Memory B cell (primary cell): ENCODE data around the gene SFXN2.
A peak's percentile ranks its signal among the peaks of the same experiment; 100 is the strongest.
"Not testable (repeated sequence)": the region's sequence is repeated elsewhere in the genome, so short reads cannot be mapped to it uniquely, and the experiment has no call there.

Source experiments
- ATAC-seq: fragments of 150-1000 bp; cut with Tn5 transposase; 2 replicates; pipeline ENCODE4 v1.10.0; 2021; ENCODE audit warnings: low read depth, mild to moderate bottlenecking, moderate library complexity
- DNase-seq, 2 donors: peaks; one replicate each; pipeline ENCODE4 v3.0.0; 2022; ENCODE audit warnings: low spot score in 2 of 2
- H3K27ac Mint-ChIP-seq: one replicate; pipeline ENCODE4 v1.8.0; 2022; ENCODE audit warnings: mild to moderate bottlenecking, moderate library complexity, mixed read lengths
- H3K27me3 Mint-ChIP-seq: one replicate; pipeline ENCODE4 v1.8.0; 2022; ENCODE audit warnings: mixed read lengths
- H3K36me3 Mint-ChIP-seq: one replicate; pipeline ENCODE4 v1.8.0; 2022; ENCODE audit warnings: mild to moderate bottlenecking, mixed read lengths
- H3K4me1 Mint-ChIP-seq: one replicate; pipeline ENCODE4 v1.8.0; 2022; ENCODE audit warnings: mixed read lengths
- H3K4me3 Mint-ChIP-seq: one replicate; pipeline ENCODE4 v1.8.0; 2022; ENCODE audit warnings: mild to moderate bottlenecking, moderate library complexity, mixed read lengths
- H3K9me3 Mint-ChIP-seq: one replicate; pipeline ENCODE4 v1.8.0; 2022; ENCODE audit warnings: mixed read lengths

The SFXN2 gene, protein sequence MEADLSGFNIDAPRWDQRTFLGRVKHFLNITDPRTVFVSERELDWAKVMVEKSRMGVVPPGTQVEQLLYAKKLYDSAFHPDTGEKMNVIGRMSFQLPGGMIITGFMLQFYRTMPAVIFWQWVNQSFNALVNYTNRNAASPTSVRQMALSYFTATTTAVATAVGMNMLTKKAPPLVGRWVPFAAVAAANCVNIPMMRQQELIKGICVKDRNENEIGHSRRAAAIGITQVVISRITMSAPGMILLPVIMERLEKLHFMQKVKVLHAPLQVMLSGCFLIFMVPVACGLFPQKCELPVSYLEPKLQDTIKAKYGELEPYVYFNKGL

DNA sequence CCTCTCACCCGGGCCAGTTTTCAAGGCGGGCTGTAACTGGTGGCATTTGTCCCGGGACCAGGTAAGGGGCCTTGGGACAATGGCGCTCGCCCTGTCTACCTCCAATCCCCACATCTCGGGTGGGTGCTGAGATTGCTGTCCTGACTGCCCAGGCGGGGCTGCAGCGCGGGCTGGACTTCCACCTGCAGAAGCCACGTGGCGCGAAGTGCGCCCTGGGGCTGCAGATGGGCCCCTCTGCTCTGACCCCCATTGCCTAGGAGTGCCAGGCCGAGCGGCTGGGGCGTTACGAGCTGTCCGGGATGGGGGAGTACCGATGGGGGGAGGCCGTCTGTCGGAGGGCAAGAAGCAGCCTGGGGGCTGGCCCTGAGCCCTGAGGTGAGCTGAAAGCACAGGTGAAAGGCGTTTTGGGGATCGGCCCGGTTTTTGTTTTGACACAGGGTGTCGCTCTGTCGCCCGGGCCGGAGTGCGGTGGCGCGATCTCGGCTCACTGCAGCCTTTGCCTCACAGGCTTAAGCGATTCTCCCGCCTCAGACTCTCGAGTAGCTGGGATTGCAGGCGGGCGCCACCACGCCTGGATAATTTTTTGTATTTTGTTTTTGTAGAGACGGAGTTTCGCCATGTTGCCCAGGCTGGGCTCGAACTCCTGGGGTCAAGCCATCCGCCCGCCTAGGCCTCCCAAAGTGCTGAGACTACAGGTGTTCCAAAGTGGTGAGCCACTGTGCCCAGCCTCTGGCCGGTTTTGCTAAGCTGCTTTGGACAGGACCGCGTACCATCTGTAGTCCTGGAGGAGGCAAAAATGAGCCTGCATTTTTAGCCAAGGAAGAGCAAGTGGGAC lies at the start of gene SFXN2:
TSS of gene SFXN2 (plus strand) at position 16 of the 835 bp plus-strand sequence. CDS start 12,001 bp downstream, outside the sequence.
- Mint-ChIP-seq H3K9me3 (no peaks in the 10 kb centered on the region), H3K4me3 (peak within 1 kb of the TSS; percentile 96), H3K27me3 (no peaks in the 10 kb centered on the region), H3K4me1 (peaks cover 23% of the 10 kb centered on the region), H3K36me3 (peaks cover 6% of the 10 kb centered on the region), H3K27ac (peak within 1 kb of the TSS; percentile 95)
- peak; percentile 19 for ATAC-seq
- DNase-seq: peak; percentile 39 to 52

DNA sequence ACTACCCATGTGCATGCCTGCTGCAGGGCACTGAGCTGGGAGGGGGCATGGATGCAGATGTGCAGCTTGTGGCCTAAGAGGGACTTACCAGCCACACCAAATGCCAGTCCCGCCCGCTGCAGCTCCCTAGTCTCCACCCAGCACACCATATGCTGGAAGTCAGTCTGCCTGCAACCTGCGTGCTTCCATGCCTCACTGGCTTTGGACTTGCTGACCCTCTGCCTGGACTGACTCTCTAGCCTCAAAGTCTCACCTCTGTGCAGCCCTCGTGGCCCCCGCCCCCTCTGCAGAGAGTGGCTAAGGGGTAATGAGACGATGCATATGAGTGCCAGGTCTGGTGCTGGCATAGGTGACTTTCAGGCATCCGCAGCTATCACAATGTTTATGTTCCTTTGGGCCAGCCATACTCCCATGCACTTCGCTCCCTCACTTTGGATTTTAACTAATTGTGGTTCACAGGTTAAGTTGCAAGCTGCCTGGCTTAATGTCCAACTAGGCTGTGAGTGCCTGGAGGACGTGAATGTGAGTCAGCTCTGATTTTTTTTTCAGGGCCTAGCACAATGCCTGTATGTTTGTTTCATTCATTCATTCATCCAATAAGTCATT lies 48.4 kb upstream of the SFXN2 start:
- ATAC-seq (no peak), DNase-seq (no peak)
- no peak overlapping the region for H3K27ac Mint-ChIP-seq
- H3K36me3 Mint-ChIP-seq: no peaks in the 10 kb centered on the region
- H3K4me1 Mint-ChIP-seq: peaks cover 3% of the 10 kb centered on the region
- H3K4me3 Mint-ChIP-seq: no peak overlapping the region
- H3K27me3 Mint-ChIP-seq: no peaks in the 10 kb centered on the region
- no peaks in the 10 kb centered on the region for H3K9me3 Mint-ChIP-seq

DNA sequence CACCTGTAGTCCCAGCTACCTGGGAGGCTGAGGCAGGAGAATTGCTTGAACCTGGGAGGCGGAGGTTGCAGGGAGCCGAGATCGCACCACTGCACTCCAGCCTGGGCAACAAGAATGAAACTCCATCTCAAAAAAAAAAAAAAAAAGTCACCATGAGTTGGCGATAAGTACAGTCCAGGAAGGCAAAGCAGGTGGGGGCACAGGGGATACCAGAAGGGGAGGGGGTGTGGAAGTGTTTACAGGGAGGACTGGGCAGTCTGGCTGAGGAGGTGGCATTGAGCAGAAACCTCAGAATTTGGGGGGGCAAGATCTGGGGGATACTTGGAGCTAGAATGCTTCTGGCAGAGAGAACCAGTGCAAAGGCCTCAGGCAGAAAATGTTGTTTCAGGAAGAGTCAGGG lies 47.0 kb upstream of the SFXN2 start:
- not testable (repeated sequence) for H3K27ac Mint-ChIP-seq, ATAC-seq, DNase-seq, H3K4me3 Mint-ChIP-seq, H3K27me3 Mint-ChIP-seq, H3K9me3 Mint-ChIP-seq, H3K4me1 Mint-ChIP-seq, H3K36me3 Mint-ChIP-seq

DNA sequence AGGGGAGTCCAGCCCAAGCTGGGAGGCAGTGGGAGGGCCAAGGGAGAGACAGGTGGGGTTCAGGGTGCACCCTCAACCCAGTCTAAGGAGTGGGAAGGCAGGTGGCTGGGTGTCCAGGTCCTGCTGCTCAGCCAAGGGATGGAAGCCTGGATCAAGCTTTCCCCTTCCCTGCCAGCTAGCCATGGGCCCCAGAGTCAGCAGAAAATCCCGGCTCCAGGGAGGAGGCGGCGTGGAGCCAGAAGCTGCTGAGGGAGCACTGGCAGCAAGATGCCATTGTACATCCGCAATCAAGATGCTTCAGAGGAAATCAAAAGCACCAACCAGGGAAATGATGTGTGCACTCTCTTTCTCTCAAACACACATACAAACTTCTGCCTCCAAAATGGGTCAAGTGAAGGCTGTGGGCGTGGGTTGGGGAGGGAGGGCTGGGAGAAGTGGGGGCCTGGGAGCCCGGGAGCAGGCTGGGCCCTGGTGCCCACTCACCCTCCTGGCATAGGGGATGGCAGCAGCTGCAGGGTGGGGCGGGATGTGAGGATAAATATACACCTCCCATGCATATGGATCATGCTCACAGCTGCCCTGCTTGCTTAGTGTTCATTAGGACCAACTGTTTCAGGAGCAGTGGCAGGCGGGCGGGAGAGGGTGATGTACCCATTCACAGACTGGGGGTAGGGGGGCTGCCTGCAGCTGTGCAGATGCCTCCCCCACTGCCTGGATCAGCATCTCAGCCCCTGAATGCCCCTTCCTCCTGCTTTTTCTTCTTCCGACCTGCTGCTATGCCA lies 45.9 kb upstream of the SFXN2 start:
- Mint-ChIP-seq H3K27me3 (no peaks in the 10 kb centered on the region), H3K4me1 (no peaks in the 10 kb centered on the region), H3K36me3 (no peaks in the 10 kb centered on the region), H3K9me3 (no peaks in the 10 kb centered on the region), H3K4me3 (no peak overlapping the region), H3K27ac (no peak overlapping the region)
- ATAC-seq: no peak
- no peak for DNase-seq

DNA sequence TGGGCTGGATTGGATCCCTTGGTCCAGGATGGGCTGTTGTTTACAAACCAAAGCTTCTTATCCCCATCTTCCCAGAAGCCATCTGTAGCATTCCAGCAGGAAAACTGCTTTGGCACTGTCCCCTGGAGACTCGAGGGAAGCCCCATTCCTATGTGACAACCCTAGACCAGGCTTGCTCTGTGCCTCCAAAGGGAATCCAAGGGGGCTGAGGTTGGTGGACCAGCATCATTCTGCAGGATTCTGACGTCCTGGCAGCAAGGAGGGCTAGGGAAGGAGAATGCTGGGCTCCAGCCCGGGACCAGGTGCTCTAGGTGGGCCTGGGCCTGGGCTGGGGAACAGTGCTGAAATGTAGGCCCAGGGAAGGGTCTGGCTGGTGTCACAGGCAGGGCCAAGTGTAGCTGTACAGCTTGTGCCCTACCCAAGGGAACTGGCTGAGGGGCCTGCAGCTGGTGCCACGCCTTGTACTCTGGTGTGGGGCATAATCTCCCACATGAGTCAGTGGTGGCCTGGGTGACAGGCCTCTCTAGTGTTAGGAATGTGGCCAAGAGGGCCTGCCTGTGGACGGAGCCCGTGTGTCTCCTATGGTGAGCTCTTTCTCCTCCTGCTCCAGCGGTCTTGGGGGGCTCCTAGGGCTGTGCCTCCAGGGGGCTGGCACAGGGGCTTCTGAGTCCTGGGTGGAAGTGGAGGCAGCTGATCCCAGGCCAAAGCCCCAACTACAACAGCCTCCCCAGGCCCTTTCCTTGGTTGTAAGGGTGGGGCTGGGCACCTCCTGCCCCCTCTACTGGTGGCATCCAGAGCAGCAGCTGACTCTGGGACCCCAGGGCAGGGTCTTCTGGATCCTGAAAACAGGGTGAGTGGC lies 45.0 kb upstream of the SFXN2 start:
- Mint-ChIP-seq H3K9me3 (no peaks in the 10 kb centered on the region), H3K27ac (no peak overlapping the region), H3K4me1 (peaks cover 7% of the 10 kb centered on the region), H3K27me3 (no peaks in the 10 kb centered on the region), H3K36me3 (no peaks in the 10 kb centered on the region), H3K4me3 (no peak overlapping the region)
- no peak for DNase-seq
- no peak for ATAC-seq

DNA sequence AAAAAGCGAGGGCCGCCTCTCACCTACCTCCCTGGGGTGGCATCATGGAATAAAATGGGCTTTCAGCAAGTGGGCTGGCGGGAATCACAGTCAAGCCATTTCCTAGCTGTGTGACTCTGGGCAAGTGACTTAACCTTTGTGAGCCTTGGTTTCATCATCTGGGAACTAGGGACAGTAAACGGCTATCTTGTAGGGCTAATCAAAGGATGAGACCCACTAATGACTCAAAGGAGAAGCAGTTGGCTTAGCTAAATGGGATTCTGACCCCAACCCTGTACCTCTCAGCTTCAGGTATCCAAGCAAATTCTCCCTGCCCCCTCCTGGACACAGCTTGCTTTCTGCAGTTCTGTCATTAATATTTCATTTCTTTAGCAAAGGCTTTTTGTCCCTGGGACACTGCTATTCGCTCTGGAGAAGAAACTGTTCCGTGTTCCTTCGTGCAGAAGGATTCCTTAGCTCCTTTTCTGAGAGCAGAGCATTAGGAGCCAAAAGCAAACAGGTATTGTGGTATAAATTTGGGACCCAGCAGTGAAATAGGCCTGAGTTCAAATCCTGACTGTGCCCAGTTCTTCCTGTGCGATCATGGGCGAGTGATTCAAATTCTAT lies 44.3 kb upstream of the SFXN2 start:
- Mint-ChIP-seq H3K27ac (no peak overlapping the region), H3K4me3 (no peak overlapping the region), H3K4me1 (peaks cover 7% of the 10 kb centered on the region), H3K27me3 (no peaks in the 10 kb centered on the region), H3K36me3 (no peaks in the 10 kb centered on the region), H3K9me3 (no peaks in the 10 kb centered on the region)
- DNase-seq (no peak), ATAC-seq (no peak)

DNA sequence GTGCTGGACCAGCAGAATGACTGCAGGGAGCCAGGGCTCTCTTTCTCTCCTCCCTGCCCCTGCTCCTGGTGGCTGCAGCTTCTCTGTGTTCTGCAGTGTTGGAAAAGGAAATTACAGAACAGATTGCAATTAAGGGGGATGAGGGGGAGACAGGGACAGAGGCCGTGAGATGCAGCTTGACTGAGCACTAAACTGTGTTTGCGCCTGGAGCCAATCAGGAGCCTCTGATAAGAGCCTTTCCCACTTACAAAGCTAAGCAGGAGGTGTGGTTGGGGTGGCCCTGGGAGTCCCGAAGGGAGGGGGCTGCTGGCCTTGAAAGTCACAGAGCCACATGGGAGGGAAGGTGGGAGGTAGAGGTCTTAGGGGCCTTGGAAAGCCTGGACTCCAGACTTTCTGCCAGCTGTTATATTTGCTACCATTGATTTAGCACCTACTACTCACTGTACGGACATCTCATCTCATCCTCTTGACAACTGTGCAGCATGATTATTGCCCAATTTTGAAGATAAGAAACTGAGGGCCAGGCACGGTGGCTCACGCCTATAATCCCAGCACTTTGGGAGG lies 43.5 kb upstream of the SFXN2 start:
- Mint-ChIP-seq H3K27me3 (no peaks in the 10 kb centered on the region), H3K27ac (no peak overlapping the region), H3K4me3 (no peak overlapping the region), H3K36me3 (no peaks in the 10 kb centered on the region), H3K9me3 (no peaks in the 10 kb centered on the region), H3K4me1 (peaks cover 10% of the 10 kb centered on the region)
- DNase-seq (no peak), ATAC-seq (no peak)

DNA sequence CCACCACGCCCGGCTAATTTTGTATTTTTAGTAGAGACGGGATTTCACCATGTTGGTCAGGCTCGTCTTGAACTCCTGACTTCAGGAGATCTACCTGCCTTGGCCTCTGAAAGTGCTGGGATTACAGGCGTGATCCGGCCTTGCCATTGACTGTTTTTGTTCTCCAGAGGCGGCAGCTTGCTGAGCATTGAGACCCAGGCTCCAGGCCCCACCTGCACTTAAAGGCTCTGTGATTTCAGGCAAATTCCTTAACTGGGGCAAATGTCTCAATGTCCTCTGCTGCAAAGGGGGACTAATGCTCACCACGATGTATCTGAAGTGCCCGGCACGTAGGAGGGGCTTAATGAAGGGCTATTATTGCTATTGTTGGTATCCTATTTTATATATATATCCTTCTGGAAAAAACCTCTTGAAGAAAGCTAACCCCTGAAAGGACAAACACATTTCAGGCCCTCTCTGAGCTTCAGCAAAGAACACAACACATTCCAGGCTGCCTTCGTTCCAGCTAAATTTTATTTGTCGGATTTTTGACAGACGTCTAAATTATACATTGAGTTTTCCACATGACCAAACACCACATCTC lies 41.1 kb upstream of the SFXN2 start:
- DNase-seq (no peak), ATAC-seq (no peak)
- no peaks in the 10 kb centered on the region for H3K9me3 Mint-ChIP-seq
- H3K27ac Mint-ChIP-seq: peak overlapping the region; percentile 5
- peaks cover 13% of the 10 kb centered on the region for H3K4me1 Mint-ChIP-seq
- H3K4me3 Mint-ChIP-seq: no peak overlapping the region
- no peaks in the 10 kb centered on the region for H3K36me3 Mint-ChIP-seq
- H3K27me3 Mint-ChIP-seq: no peaks in the 10 kb centered on the region

DNA sequence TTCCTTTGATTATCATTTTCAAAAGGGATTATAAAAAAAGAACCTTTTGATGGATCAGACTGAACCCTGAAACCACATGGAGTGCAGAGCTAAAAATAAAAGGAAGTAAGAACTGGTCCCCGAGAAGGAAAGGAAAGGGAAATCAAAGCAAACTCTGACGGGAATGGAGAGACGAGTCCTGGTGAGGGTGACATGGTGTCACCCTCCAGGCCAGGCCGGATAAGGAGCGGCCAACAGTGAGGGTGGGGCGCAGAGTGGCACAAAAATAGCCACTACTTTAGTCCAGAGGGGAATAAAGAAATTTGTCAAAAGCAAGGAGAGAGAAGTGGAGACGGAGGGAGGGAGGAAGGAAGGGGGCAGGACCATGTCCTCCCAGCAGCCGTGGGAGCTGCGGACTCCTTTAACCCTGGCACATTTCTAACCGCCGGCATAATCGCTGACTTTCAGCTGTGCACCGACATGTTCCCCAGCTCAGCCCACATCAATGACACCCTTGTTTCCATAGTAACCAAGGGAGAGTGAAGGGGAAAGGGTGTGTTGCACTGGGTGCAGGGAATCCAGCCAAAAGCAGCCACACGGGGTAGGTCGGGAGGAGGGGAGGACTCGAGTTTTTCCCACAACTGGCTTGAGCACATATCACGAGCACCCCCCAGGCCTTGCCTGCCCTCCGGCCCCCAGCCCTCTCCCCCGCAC lies 40.5 kb upstream of the SFXN2 start:
- peak; percentile 34 for ATAC-seq
- H3K4me1 Mint-ChIP-seq: peaks cover 17% of the 10 kb centered on the region
- peak overlapping the region; percentile 5 for H3K27ac Mint-ChIP-seq
- H3K4me3 Mint-ChIP-seq: peak overlapping the region; percentile 2
- H3K9me3 Mint-ChIP-seq: no peaks in the 10 kb centered on the region
- no peaks in the 10 kb centered on the region for H3K36me3 Mint-ChIP-seq
- H3K27me3 Mint-ChIP-seq: no peaks in the 10 kb centered on the region
- DNase-seq: no peak

DNA sequence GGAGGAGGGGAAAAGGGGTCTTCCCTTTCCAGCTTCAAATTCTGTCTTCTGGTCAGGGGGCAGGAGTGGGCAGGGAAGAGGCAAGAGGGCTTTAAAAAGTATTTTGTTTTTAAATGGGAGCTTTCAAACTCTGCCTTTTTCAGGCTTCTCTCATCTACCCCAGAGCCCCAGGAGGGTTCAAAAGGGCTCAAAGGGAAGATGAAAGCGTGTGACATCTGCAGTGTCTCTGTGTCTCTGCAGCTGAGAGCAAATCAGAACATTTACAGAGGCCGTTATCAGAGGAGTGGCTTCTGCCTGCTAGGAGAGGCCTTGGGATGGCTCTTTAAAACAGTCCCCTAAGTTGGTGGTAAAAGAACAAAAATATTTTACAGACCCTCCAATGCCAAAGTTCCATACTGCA lies 39.9 kb upstream of the SFXN2 start:
- DNase-seq: no peak
- Mint-ChIP-seq H3K4me1 (peaks cover 17% of the 10 kb centered on the region), H3K4me3 (no peak overlapping the region), H3K36me3 (no peaks in the 10 kb centered on the region), H3K27me3 (no peaks in the 10 kb centered on the region), H3K27ac (no peak overlapping the region), H3K9me3 (no peaks in the 10 kb centered on the region)
- ATAC-seq: no peak

DNA sequence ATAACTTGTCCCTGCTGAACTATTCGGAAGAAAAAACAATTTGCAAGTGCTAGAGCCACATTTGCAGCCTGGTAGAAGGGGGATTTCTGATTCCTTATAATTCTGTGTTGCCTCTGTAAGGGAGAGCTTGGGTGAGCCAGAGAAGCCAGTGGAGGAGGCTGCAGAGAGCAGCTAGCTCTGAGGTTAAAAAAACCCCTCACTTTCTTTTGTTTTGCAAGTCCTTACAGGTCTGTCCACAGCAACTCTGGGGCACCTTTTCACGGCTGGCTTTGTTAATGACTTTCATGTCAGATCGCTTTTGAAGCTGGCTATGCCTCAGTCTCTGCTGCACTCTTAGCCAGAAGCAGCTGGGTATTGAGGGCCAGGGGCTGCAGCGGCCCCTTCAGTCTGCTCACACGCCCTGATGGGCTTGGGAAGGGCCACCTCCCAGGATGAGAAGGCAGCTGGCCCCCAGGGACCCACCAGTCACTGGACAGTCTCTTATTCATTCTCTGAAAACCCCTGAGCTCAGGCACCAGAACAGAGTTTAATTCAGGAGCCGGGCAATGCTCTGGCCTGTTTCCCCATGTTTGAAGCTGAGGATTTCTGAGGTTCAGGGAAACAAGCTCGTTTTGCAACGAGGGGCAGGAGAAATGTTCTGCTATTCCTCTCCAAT lies 39.3 kb upstream of the SFXN2 start:
- no peak overlapping the region for H3K4me3 Mint-ChIP-seq
- no peak for ATAC-seq
- no peaks in the 10 kb centered on the region for H3K27me3 Mint-ChIP-seq
- H3K36me3 Mint-ChIP-seq: no peaks in the 10 kb centered on the region
- H3K4me1 Mint-ChIP-seq: peaks cover 17% of the 10 kb centered on the region
- H3K27ac Mint-ChIP-seq: peak overlapping the region; percentile 6
- no peaks in the 10 kb centered on the region for H3K9me3 Mint-ChIP-seq
- DNase-seq: no peak
